K562 (cell line): ENCODE measurements around the gene OLFML2A. TPM values are rescaled to one million over a fixed set of nuclear protein-coding genes. Genes with fewer than 3 reads are reported as not detected.

Experiments
- ATAC-seq: fragments of 200-7000 bp; cut with Tn5 transposase; 3 replicates; pipeline ENCODE4 v1.9.1; 2020; ENCODE audit warnings: moderate library complexity
- BruUV-seq: library from RNA; stranded (reverse); fragments of 400-500 nt; replicated peaks from 2 replicates; lab custom pipeline; 2021; lab: Mats Ljungman, UMichigan
- CTCF ChIA-PET: fragments of 300-600 bp; formaldehyde crosslinking; extraction: SDS; loops from one replicate; lab custom pipeline; 2021; ENCODE audit warnings: low intra/inter-chr PET ratio; lab: Yijun Ruan, JAX
- POLR2A ChIA-PET: fragments of 300-600, 350-650 bp; sonication (Branson Sonifier 250); formaldehyde crosslinking; extraction: SDS; loops from one replicate; lab custom pipeline; 2021; ENCODE audit warnings: antibody characterized with exemption, inconsistent platforms; lab: Yijun Ruan, JAX
- DNase-seq, 4 experiments: peaks; one replicate each; pipeline versions ENCODE4 v3.0.0 to v3.0.0-alpha.2; 2011 to 2018; ENCODE audit warnings: low spot score in 3 of 4, mixed read lengths in 3 of 4; ENCODE audit errors: extremely low read depth in 1 of 4
- FAIRE-seq: peaks from 2 replicates; lab custom pipeline; 2011; peaks lifted over from hg19 to GRCh38; lab: Jason Lieb, UNC
- H2AFZ ChIP-seq: 2 replicates; pipeline ENCODE4 v1.6.0; 2011; ENCODE audit warnings: low read depth, low read length, control low read depth, inconsistent platforms
- H3K27ac ChIP-seq: fragments of 200-600 bp; 3 replicates; pipeline ENCODE4 v1.8.0; 2011; ENCODE audit warnings: low read depth, mild to moderate bottlenecking, control low read depth, inconsistent platforms, low read length, moderate library complexity, mixed read lengths; ENCODE audit errors: extremely low read depth
- H3K27me3 ChIP-seq, 2 experiments: fragments of 300-600 bp in 1 of 2; 2 replicates in 1 of 2; 3 replicates in 1 of 2; pipeline versions ENCODE4 v1.6.0 to v1.8.0; 2011; ENCODE audit warnings: inconsistent platforms in 2 of 2, low read length in 2 of 2, mild to moderate bottlenecking in 1 of 2, mixed read lengths in 1 of 2, moderate library complexity in 1 of 2; ENCODE audit not compliant: control insufficient read depth in 2 of 2, insufficient read depth in 2 of 2
- H3K36me3 ChIP-seq: fragments of 300-600 bp; 3 replicates; pipeline ENCODE4 v1.8.0; 2011; ENCODE audit warnings: mild to moderate bottlenecking, low read length, inconsistent platforms; ENCODE audit not compliant: control insufficient read depth, insufficient read depth
- H3K4me1 ChIP-seq, 2 experiments: fragments of 200-600 bp in 1 of 2; replicated peaks in 1 of 2; 2 replicates in 1 of 2; 3 replicates in 1 of 2; pipeline versions ENCODE4 v1.5.1 to v1.8.0; 2011; ENCODE audit warnings: inconsistent platforms in 2 of 2, low read length in 2 of 2, mild to moderate bottlenecking in 1 of 2, mixed read lengths in 1 of 2, moderate library complexity in 1 of 2; ENCODE audit not compliant: control insufficient read depth in 2 of 2, insufficient read depth in 2 of 2
- H3K4me2 ChIP-seq: 2 replicates; pipeline ENCODE4 v1.6.1; 2011; ENCODE audit warnings: low read length, control low read depth, inconsistent platforms, mixed read lengths; ENCODE audit not compliant: insufficient read depth
- H3K4me3 ChIP-seq: fragments of 200-600 bp; sonication (generic), shearing (Covaris generic); 2 replicates; pipeline ENCODE4 v1.5.1; 2016; ENCODE audit warnings: control low read depth, inconsistent platforms
- H3K79me2 ChIP-seq: fragments of 200-600 bp; 3 replicates; pipeline ENCODE4 v1.8.0; 2011; ENCODE audit warnings: low read length, inconsistent platforms; ENCODE audit not compliant: control insufficient read depth, insufficient read depth
- H3K9ac ChIP-seq, 2 experiments: 2 replicates each; pipeline versions ENCODE4 v1.6.0 to v1.6.1; 2011; ENCODE audit warnings: low read depth in 2 of 2, low read length in 2 of 2, control low read depth in 1 of 2, inconsistent platforms in 1 of 2, mild to moderate bottlenecking in 1 of 2, mixed read lengths in 1 of 2; ENCODE audit not compliant: insufficient read depth in 1 of 2
- H3K9me1 ChIP-seq: one replicate; pipeline ENCODE4 v1.6.0; 2011; ENCODE audit warnings: inconsistent platforms, mild to moderate bottlenecking, low read length, moderate library complexity; ENCODE audit not compliant: control insufficient read depth, insufficient read depth
- H3K9me3 ChIP-seq: replicated peaks from 2 replicates; pipeline ENCODE4 v1.5.1; 2011; ENCODE audit warnings: low read depth, low read length, inconsistent platforms; ENCODE audit not compliant: control insufficient read depth, insufficient read depth
- H4K20me1 ChIP-seq: replicated peaks from 2 replicates; pipeline ENCODE4 v1.6.1; 2011; ENCODE audit warnings: low read length, inconsistent platforms, mixed read lengths; ENCODE audit not compliant: control insufficient read depth, insufficient read depth
- FOXK1 ChIP-seq: sonication (generic); formaldehyde crosslinking; IDR thresholded peaks from 2 replicates; pipeline ENCODE4 v1.8.0; 2022; ENCODE audit warnings: missing genetic modification reagents, mild to moderate bottlenecking, borderline replicate concordance
- KDM1A ChIP-seq, 2 experiments: fragments of 450-650 bp; IDR thresholded peaks; 2 replicates each; pipeline ENCODE4 v1.6.1; 2016; ENCODE audit warnings: mild to moderate bottlenecking in 2 of 2
- PHF8 ChIP-seq: fragments of 200-600 bp; sonication (generic); IDR thresholded peaks from 2 replicates; pipeline ENCODE4 v1.6.1; 2012; ENCODE audit warnings: mixed run types, mild to moderate bottlenecking, inconsistent platforms, low read length, moderate library complexity, borderline replicate concordance
- POLR2B ChIP-seq: fragments of 450-650 bp; IDR thresholded peaks from 2 replicates; pipeline ENCODE4 v1.6.1; 2018; ENCODE audit warnings: low read depth; ENCODE audit not compliant: partially characterized antibody
- RCOR1 ChIP-seq, 2 experiments: IDR thresholded peaks; 2 replicates each; pipeline ENCODE4 v1.6.1; 2012; ENCODE audit warnings: low read depth in 2 of 2, low read length in 2 of 2, borderline replicate concordance in 1 of 2, improper control_type of control experiment in 1 of 2
- RREB1 ChIP-seq: fragments of 250-450 bp; sonication (Bioruptor Pico); IDR thresholded peaks from 2 replicates; pipeline ENCODE4 v1.4.0; 2020
- SREBF1 ChIP-seq: fragments of 150-350 bp; IDR thresholded peaks from 2 replicates; pipeline ENCODE4 v1.6.1; 2014; ENCODE audit warnings: antibody characterized with exemption, low read depth, low read length, borderline replicate concordance
- TFAM ChIP-seq: fragments of 250-450 bp; sonication (Bioruptor Pico); conservative IDR thresholded peaks from 2 replicates; pipeline ENCODE4 v1.5.0; 2021; ENCODE audit warnings: mild to moderate bottlenecking, moderate library complexity
- ZKSCAN3 ChIP-seq: fragments of 250-450 bp; sonication (Bioruptor Pico); IDR thresholded peaks from 2 replicates; pipeline ENCODE4 v1.4.0; 2020
- ZKSCAN8 ChIP-seq: fragments of 200-800 bp; sonication (Bioruptor generic); IDR thresholded peaks from 2 replicates; pipeline ENCODE4 v1.6.1; 2016; ENCODE audit warnings: missing genetic modification characterization, missing compliant biosample characterization
- ZNF436 ChIP-seq: fragments of 250-450, 450-650 bp; sonication (Bioruptor Pico); formaldehyde crosslinking; IDR thresholded peaks from 2 replicates; pipeline ENCODE4 v1.7.0; 2020; ENCODE audit warnings: mild to moderate bottlenecking
- ZNF445 ChIP-seq: fragments of 250-450 bp; sonication (Bioruptor Pico); IDR thresholded peaks from 2 replicates; pipeline ENCODE4 v1.4.0; 2020; ENCODE audit warnings: low read depth, mild to moderate bottlenecking, moderate library complexity
- WGBS: fragments of 100-300 bp; shearing (Covaris generic); methylation state at CpG from one replicate; pipeline ENCODE4 v1.1.6; 2016; ENCODE audit warnings: low coverage, mixed read lengths; ENCODE audit not compliant: insufficient coverage; ENCODE audit errors: missing lambda C conversion rate; 5-methylcytosine and 5-hydroxymethylcytosine counted together
- in situ Hi-C: fragments of 300-500 bp; cut with MboI; formaldehyde crosslinking; loops from 4 replicates; pipeline ENCODE4 v1.15.0; 2018; ENCODE audit warnings: inconsistent platforms, mixed read lengths
- intact Hi-C: fragments of 100-400 bp; cut with micrococcal nuclease; formaldehyde crosslinking; loops from 2 replicates; pipeline ENCODE4 v1.14.2; 2022
- polyA plus RNA-seq, 8 experiments: library from polyadenylated mRNA; depleted of rRNA in 4 of 8; stranded (reverse) in 5 of 8; unstranded in 3 of 8; fragments of >200 nt; fragmentation: Nextera tagmentation in 2 of 8; fragmentation: Illumina TruSeq in 1 of 8; extraction: Ambion mirVana in 2 of 8; extraction: Trizol in 1 of 8; gene quantifications; 2 replicates each; pipeline versions ENCODE4 v1.2.1 to v1.2.3, GENCODE V29; 2011 to 2014; ENCODE audit warnings: inconsistent platforms in 1 of 8, missing spikeins in 1 of 8
- total RNA-seq, 7 experiments: library from RNA; depleted of rRNA in 6 of 7; stranded (reverse); fragments of >200 nt in 6 of 7; fragmentation: Illumina TruSeq in 2 of 7; extraction: Trizol in 2 of 7; gene quantifications; 2 replicates each; pipeline versions ENCODE4 v1.2.1 to v1.2.3, GENCODE V29; 2011 to 2021; ENCODE audit warnings: low replicate concordance in 1 of 7
- TF ChIP-seq, protein P1 (sequence below): fragments of 200-800 bp; sonication (Bioruptor generic); IDR thresholded peaks from 2 replicates; pipeline ENCODE4 v1.6.1; 2017; ENCODE audit warnings: missing genetic modification characterization, missing compliant biosample characterization

OLFML2A gene
- total and polyA plus RNA-seq, 9 of the 15 experiments (the other 6 are each of a cell fraction or from before 2014, with no cell fraction given) = 0.16 TPM; not detected in 8

DNA sequence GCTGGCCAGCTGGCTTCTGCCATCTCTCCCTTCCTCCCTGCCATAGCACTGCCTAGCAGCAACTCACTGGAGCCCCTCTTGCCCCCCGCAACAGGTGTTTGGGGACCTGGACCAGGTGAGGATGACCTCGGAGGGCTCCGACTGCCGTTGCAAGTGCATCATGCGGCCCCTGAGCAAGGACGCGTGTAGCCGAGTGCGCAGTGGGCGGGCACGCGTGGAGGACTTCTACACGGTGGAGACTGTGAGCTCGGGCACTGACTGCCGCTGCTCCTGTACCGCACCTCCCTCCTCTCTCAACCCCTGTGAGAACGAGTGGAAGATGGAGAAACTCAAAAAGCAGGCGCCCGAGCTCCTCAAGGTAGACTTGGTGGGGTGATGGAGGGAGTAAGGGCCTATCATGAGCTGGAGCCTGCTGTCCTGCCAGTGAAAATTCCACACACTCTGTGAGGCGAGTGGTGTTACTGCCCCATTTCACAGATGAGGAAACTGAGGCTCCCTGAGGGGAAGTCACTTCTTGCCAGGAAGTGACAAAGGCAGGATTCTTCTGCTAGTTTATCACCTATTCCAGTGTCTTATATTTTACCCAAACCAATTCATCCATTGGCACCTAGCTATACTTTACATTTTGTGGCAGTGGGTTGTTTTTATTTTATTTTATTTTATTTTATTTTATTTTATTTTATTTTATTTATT lies 10.1 kb downstream of the OLFML2A start:
- Histone ChIP-seq H3K27ac (no peak overlapping the region), H2AFZ (no peak overlapping the region), H3K4me3 (no peak overlapping the region), H4K20me1 (no peaks in the 10 kb centered on the region), H3K9me3 (no peaks in the 10 kb centered on the region), H3K36me3 (no peaks in the 10 kb centered on the region), H3K9ac (peak overlapping the region in 1 of 2 experiments; percentile 43; a peak in 1 of 4 replicates), H3K27me3 (peaks cover 0 to 4% of the 10 kb centered on the region in 2 experiments; a peak in 2 of 5 replicates), H3K4me2 (no peak overlapping the region), H3K9me1 (no peaks in the 10 kb centered on the region), H3K4me1 (peaks cover 0 to 5% of the 10 kb centered on the region in 2 experiments; a peak in 2 of 5 replicates), H3K79me2 (no peaks in the 10 kb centered on the region)
- ATAC-seq (no peak), FAIRE-seq (no peak), DNase-seq (no peak)
- in situ Hi-C loops = no loop called here
- 47% methylated on average over 20 of the region's 20 CpGs for WGBS
- ChIA-PET CTCF (no interaction called here), POLR2A (no interaction called here)
- intact Hi-C loops = no loop called here
- BruUV-seq = no TSS peak
- no peak for TF ChIP-seq TFAM
- TF ChIP-seq, protein P1, sequence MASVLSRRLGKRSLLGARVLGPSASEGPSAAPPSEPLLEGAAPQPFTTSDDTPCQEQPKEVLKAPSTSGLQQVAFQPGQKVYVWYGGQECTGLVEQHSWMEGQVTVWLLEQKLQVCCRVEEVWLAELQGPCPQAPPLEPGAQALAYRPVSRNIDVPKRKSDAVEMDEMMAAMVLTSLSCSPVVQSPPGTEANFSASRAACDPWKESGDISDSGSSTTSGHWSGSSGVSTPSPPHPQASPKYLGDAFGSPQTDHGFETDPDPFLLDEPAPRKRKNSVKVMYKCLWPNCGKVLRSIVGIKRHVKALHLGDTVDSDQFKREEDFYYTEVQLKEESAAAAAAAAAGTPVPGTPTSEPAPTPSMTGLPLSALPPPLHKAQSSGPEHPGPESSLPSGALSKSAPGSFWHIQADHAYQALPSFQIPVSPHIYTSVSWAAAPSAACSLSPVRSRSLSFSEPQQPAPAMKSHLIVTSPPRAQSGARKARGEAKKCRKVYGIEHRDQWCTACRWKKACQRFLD = no peak
- TF ChIP-seq POLR2B = no peak
- no peak for TF ChIP-seq SREBF1
- TF ChIP-seq ZKSCAN3 (CRISPR knock-in tag) = no peak
- TF ChIP-seq ZNF436 (CRISPR knock-in tag) = no peak
- TF ChIP-seq ZNF445 (CRISPR knock-in tag) = no peak
- no peak for TF ChIP-seq ZKSCAN8 (CRISPR knock-in tag)
- peak; percentile 21 to 50; a peak in 1 of 4 replicates for TF ChIP-seq KDM1A (IDR thresholded peaks at IDR 0.05)
- TF ChIP-seq FOXK1 = no peak
- TF ChIP-seq RCOR1 (IDR thresholded peaks at IDR 0.05; ENCODE audit: borderline replicate concordance in 1 of 2, low read depth in 2 of 2, low read length in 2 of 2) = peak in 1 of 2 experiments; percentile 29; a peak in 1 of 4 replicates
- TF ChIP-seq RREB1 (CRISPR knock-in tag) = no peak
- no peak for TF ChIP-seq PHF8
